ENCODE results near the gene THSD7A.

The THSD7A gene

DNA sequence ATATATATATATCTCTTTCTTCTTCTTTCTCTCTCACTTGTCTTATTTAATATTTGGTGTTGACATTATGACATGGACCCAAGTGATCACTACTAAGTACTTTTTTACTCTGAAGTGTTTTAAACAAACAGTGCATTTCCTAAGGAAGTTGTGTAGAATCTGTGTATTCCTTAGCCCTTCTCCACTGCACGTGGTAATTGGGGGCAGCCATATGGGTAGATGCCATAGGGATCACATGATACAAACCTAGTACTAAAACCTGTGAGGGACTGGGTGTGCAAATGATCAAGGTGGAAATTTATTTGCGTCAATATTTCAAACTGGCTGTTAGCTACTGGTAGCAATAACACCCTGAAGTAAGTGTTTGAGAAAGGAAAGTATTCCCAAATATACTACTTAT is 25.0 kb downstream of the THSD7A start:
- DNase-seq = no peak

DNA sequence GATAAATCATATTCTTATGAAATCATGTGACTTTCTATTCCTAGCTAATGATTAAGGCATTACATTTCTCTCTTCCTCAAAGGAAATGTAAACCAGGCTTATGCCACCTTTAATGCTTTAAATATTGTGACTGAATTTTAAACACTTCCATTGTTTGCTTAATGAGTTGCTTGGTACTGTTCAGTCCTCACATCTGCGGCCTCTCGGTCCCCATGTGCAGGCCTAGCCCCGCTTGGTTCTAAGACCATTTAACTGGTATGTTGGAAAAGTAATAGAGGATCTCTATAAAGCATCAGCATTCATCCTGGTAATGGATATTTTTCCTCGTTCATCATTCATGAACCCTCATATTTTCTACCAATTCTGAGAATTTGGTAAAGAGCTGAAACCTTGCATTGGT is 27.4 kb downstream of the THSD7A start:
- no peak for DNase-seq

DNA sequence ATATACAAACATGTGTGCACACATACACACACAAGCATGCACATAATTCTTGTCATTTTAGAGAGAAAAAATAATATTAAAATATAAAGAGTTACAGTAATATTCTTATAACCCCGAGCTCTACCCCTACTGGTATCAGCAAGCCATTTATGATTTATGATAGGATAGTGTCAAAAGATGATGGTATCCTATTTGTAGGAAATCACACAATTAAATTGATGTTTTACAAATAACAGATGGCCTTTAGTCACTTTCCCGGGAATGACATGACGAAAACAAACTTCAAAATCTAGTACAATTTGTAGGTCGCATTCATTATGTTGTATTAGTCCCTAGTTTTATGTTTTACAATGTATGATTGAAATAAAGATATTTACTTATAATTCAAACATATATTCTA is 36.8 kb downstream of the THSD7A start:
- DNase-seq = no peak

DNA sequence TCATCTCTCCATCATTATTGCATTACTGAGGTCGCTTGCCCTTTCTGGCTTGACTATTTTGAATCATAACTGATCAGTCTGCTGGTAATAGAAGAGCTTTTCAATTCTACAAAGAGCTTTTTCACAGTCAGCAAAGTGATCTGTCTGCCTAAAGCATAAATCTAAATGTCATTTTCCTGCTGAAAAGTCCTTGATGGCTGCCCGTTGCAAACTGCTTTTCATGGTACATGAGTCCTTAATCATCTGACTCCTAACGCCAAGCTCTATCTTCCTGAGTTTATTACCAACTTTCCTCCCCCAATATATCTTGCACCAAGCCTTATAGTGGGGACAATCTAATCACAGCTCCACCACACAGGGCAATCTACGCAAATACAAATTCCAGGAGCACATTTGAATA is 39.8 kb downstream of the THSD7A start:
- DNase-seq = no peak

DNA sequence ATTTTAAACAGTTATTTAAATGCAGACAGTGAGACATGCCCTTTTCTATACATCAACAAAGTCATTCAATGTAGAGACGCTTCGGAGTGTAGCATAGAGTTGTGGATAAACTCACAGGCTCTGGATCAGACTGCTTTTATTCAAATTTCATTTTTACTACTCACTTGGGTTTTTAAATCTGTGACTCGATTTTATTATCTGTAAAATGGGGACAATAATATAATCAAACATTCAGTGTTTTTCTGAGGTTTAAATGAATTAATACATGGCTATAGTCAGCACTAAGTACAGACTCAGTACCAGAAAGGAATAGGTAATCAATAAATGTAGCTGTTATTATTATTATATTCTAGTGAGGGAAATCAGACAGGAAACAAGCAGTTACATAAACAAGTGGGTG is 43.4 kb downstream of the THSD7A start:
- DNase-seq = no peak

DNA sequence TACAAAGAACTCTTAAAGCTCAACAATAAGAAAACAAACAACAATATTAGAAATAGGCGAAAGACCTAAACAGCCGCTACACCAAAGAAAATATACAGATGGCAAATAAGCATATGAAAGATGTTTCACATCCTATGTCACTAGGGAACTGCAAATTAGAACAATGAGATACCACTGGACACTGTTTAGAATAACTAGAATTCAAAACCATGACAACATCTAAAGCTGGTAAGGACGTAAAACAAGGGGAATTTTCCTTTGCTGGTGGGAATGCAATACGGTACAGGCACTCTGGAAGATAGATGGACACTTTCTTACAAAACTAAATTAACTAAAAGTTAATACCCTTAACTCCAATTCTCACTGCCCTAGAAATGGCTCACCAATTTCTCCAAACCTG is 44.5 kb downstream of the THSD7A start:
- no peak for DNase-seq

DNA sequence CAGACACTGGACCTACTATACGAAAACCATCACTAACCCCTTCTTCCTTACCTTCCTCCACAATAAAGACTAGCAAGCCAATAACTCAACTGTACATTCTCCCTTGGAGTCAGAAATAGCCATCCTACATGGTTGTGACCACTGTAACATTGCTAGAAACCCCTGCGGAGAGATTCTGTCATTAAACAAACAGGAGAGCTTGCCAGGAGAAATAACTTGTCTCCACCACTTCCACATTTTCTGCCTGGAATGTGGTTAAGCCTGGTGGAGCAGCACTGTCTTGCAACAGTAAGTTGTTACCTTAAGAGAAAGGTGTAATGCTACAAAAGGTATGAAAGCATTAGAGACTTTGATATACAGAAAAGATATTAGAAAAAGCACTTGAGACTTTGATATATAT is 45.8 kb downstream of the THSD7A start:
- DNase-seq = no peak

DNA sequence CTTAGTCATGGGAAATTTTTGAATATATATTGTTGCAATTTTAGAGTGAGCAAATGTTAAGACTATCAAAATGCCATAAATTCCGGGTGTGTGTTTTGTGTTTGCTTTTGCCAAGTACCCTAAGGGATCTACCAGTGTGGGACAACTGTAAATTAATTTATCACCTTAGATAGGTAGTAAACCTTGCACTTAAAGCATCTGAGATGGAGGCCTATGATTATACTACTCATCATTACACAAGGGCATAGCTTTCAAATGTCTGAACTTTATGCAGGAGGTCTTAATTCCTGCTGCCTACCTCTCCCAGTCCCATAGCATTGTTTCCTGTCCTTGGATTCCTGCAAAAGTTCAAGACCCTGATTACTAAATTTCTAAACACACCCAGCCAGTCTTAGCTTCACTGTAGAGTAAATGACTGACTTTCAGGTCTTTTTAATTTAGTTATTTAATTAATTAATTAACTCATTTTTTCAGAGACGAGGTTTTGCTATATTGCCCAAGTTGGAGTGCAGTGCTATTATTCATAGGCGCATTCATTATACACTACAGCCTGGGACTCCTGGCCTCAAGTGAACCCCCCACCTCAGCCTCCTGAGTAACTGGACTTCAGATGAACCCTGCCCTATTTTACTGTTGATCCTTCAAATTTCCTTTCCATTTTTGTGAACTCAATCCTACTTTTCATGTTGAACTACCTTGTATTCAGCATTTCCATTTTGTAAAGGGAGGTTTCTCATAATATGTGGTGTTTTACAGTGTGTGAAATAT is 47.0 kb downstream of the THSD7A start:
- DNase-seq = no peak

DNA sequence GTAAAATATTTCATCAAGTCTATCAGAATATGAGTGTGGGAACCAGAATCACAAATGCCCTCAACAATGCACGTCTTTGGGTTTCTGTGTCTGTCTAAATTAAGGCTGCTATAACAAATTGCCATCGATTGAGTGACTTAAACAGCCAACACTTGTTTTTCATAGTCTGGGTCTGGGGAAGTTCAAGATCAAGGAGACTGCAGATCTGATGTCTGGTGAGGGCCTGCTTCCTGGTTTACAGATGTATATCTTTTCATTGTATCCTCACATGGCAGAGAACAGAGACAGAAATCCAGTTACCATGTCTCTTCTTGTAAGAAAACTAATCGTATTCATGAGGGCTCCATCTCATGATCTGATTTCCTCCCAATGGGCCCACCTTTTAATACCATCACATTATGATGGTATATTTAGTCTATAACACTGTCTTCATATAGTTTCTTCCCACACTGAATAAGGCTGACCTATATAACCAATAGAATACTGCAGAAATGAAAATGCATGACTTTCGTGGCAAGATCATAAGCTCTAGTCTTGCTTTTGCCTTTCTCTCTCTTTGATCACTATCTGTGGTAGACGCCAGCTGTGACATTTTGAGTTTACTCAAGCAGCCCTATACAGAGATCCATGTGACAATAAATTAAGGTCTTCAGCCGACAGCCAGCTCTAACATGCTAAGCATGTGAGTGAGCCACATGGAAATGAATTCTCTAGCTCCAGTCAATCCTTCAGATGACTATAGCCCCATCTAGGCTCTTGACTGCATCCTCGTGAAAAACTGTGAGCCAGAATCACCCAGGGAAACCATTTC is 51.9 kb downstream of the THSD7A start:
- no peak for DNase-seq

DNA sequence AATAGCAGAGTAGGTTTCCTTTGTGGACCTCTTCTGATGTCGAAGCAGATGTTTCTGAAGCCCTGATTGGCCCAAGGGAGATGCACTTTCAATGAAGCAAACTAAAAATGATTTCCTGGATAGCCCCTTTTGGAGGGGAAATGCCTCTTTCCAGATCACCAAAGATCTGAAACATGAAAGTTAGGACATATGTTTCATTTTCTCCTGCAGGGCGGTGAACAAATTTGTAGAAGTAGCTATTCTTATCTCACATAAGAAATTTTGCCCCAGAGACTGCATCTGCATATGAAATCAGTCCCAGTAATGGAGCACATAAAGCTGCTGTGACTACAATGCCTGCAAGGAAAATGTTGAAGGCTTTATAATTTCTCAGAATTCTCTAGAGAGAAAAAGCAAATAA is 56.0 kb downstream of the THSD7A start:
- no peak for DNase-seq

DNA sequence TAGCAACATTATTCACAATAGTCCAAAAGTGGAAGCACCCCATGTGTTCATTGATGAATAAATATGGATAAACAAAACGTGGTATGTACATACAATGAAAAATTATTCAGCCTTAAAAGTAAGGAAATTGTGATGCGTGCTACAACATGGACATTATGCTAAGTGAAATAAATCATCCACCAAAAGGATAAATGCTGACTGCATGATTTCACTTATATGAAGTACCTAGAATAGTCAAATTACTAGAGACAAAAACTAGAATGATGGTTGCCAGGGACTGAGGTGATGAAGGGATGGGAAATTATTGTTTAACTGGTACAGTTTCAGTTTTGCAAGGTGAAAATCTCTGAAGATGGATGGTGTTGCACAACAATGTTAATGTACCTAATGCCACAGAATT is 56.6 kb downstream of the THSD7A start:
- no peak for DNase-seq

DNA sequence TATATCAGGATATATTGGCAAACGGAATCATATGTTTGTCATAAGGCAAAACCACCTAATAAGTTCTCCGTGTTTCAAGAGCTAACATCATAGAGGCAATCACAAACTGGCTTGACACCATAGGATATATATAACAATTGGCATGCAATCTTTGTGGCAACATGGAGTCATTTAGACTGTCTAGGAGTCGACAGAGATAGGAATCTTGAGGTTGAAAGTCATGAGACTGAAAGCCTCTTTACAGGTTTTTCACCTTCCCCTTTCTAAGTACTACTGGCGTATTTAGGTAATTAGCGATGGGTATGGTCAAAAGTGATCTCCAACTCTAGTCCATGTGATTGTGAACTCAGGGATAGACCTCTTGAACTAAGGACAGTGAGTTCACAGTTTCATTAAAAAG is 63.7 kb downstream of the THSD7A start:
- no peak for DNase-seq

DNA sequence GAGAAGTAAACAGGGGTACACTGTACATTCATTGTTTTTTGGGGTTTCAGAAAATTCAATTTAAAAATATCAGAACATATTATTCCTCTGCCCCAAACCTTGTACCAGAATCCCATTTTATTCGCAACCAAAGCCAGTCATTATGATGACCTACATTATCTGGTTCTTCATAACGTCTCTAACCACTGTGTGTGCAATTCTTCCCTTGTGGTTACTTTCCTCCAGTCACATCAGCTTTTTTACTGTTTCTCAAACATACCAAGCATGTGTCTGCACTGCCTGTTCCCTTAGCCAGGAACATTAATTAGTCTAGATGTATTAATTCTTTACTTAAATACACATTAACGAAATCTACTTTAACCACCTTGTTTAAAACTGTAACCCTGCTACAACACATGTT is 64.8 kb downstream of the THSD7A start:
- DNase-seq = no peak

DNA sequence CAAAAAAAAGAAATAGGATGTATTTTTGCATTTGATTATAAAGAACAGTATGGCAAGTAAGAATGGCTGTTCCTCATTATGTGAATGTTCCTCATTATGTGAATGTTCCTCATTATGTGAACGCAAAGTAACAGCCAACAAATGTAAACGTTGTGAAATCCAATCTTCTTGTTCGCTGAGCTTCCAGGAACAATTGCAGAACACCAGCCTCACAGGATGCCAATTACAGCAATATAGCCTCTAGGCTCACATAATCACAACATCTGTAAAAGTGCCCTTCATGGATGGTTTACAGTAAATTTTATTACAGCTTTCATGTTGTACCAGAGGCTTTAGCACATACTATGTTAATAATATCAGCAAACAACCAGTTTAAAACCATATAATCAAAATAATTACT is 71.6 kb downstream of the THSD7A start:
- no peak for DNase-seq

DNA sequence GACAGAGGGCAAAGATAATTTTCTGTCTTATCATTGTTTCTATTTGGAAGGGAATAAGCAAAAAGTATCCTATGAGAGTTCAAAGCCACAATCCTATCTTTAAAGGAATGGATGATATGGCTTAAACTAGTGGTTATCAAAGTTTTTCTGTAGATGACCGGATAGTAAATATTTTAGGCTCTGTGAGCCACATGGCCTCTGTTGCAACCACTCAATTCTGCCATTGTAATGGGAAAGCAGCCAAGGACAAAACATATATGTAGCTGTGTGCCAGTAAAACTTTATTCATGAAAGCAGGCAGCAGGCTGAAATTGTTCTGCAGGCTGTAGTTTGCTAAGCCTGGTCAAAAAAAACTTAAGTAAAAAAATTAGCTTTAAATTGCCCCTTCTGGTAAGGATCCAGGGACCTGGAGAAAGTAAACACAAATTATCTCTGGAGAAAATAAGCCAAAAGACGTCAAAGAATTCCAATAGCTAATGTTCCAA is 73.3 kb downstream of the THSD7A start:
- no peak for DNase-seq

DNA sequence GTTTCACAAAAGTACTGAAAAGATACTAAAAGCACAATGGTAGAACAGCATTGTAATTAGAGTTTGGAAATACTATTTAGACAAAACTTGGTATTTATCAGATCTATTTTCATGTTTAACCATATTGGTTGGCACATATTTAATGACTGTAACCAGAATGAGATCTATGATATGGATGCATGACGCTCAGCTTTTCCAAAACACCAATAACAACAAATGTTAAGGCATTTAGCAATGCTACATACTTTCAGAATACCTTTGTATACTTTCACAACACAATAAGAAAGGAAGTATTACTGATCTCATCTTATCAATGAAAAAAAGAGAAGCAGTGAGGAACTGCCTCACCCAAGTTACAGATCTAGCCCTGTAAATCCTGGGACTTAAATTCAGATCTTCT is 74.8 kb downstream of the THSD7A start:
- DNase-seq = no peak

DNA sequence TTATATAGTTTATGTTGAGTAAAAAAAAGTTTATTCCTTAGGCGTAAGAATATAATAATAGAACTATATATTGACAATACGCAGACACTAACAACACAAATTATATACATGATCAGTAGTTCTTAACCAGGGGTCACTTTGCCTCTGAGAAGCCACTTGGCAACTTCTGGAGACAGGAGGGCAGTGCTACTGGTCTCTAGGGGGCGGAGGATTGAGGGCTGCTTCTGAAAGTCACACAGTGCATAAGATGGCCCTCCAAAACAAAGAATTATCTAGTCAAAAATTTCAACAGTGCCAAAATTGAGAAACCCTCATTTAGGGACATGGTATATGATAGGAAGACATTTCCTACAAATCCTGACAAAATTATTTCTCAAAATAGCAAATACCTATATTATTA is 77.1 kb downstream of the THSD7A start:
- DNase-seq = no peak

DNA sequence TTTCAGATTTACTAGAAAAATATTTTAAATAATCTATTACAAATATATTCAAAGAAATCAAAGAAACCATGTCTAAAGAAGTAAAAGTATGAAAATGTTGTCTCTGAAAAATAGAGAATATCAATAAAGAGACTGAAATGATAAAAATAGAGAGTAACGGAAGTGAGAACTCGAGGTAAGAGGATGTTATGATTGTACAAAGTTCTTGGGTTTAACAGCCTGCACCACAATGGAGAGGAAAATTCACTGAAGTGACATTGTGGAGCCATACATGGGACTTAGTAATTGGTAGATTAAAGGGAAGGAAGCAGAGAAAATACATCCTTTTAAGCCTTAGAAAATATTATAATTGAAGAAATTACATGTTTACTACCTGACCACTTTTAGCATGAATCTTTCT is 77.9 kb downstream of the THSD7A start:
- DNase-seq = no peak

DNA sequence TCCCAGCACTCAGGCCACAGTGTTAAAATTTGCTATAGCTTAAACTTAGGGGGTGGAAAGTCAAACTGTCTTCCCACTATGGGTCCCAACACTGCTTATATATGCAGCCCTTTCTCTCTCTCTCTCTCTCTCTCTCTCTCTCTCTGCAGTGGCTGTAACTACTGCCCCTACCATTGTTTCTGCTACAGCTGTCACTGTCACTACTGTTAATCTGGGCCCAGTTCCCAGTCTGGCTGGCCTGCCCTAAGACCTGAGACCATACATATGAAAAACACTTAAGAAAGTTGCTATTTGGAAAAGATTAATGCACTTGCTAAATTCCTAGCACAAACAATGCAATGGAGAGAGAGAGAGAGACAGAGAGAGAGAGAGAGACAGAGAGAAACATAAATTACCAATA is 78.6 kb downstream of the THSD7A start:
- no peak for DNase-seq

DNA sequence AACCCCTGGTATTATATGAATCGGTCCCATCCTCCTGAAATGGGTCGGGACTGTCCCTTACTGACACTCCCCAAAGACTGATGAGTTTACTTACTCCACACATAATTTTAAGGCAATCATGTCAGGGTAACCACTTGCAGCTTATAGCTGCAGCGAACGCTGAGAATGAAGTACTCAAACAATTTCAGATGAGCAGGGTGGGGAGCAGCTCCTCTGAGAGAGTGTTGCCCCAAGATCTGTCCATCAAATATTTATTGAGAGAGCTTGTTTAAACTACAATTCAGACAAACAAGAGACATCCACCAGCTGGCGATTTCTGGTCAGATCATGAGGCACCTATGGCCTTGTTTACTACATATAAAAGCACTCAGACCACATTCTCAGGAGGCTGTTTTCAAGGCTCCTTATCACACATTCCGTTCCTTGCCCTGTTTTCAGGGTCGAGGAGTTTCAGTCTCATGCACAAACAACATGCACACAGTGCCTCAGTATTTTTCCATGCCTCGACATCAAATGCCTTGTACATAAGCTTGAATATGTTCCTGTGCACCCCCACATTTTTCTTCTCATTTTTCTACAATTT is 80.1 kb downstream of the THSD7A start:
- no peak for DNase-seq

DNA sequence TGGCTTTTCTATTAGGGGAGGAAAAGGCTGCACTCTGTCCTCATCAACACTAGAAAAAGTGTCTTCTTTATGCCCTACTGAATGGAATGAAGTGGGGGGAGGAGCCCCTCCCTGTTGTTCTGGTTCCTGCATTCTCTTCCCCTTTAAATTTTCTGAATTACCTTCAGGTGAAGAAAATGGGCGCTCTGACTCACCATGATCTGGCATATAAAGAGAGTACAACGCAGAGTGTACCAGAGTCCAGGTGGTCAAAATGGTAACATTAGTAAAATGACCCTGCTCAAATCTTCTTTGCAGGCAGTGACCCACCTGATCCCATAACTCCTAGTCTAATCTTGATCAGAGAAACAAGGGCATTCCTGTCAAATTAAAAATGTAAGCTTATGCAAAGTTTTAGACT is 80.7 kb downstream of the THSD7A start:
- no peak for DNase-seq

DNA sequence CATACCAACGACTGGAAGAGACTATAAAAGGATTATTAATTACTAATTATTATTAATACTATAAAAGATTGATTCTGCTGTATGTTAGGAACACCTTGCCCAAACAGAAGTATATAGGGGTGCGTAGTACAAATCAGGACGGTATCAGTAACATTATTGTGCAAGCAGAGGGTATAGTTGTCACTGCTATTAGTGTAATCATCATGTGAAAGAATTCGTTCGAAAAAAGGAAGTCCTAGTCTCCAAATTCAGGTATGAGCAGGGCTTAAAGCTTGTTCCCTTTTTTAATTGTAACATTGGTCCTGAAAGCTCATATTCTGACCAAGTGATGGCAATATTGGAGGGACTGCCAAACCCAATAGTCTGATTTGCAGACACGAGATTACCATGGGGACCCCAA is 81.8 kb downstream of the THSD7A start:
- no peak for DNase-seq

DNA sequence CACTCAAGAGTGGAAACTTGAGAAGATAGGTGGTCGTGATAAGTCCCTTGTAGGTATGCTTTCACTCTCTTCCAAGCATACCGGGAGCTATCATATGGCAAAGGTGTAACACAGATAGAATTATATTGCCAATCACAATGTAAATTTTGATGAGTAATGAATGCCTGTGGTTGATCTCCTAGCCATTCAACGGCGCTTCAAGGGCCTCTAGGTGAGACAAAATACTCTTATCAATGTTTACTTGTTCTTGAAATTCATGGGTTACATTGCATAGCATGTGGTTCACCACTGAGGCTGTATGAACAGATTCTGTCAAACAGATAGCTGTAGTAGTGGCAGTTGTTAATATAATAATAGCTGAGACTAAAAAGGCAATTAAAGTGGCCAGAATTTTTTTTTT is 82.4 kb downstream of the THSD7A start:
- DNase-seq = no peak

DNA sequence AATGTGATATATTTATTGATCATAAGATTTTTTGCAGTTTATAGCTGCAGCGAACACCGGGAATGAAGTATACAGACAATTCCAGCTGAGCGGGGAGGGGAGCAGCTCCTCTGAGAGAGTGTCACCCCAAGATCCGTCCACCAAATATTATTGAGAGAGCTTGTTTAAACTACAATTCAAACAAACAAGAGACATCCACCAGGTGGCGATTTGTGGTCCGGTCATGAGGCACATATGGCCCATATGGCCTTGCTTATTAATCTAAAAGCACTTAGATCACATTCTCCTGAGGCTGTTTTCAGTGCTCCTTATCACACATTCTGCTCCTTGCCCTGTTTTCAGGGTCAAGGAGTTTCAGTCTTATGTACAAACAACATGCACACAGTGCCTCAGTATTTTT is 83.1 kb downstream of the THSD7A start:
- no peak for DNase-seq

All from activated CD4-positive, alpha-beta T cell treated with anti-CD3 and anti-CD28 coated beads, Interleukin-2, amount 50 U/mL, for 4 hours (primary cell).